Endothelial cell of umbilical vein (primary cell): Measurements from ENCODE around the gene SYNE1. TPM values are rescaled to one million over a fixed set of nuclear protein-coding genes. Genes with fewer than 3 reads are reported as not detected.

Source experiments
- BruUV-seq: library from RNA; stranded (reverse); fragments of 400-500 nt; replicated peaks from 2 replicates; lab custom pipeline; 2021; lab: Mats Ljungman, UMichigan
- CTCF ChIA-PET: fragments of 300-600, 350-600 bp; sonication (Branson Sonifier 250); formaldehyde crosslinking; loops from one replicate; lab custom pipeline; 2021; ENCODE audit warnings: antibody characterized with exemption, inconsistent platforms; lab: Charles Lee
- POLR2A ChIA-PET: fragments of 300-600, 350-600 bp; sonication (Branson Sonifier 250); formaldehyde crosslinking; loops from one replicate; lab custom pipeline; 2021; ENCODE audit warnings: antibody characterized with exemption, inconsistent platforms; lab: Charles Lee
- DNase-seq: peaks from one replicate; pipeline ENCODE4 v3.0.0-alpha.2; 2011; ENCODE audit warnings: low read depth, low spot score
- FAIRE-seq: peaks from 2 replicates; lab custom pipeline; 2011; peaks lifted over from hg19 to GRCh38; lab: Jason Lieb, UNC
- H2AFZ ChIP-seq: 2 replicates; pipeline ENCODE4 v1.6.0; 2012; ENCODE audit warnings: low read depth, low read length, control low read depth, inconsistent platforms
- H3K27ac ChIP-seq: 2 replicates; pipeline ENCODE4 v1.5.1; 2011; ENCODE audit warnings: low read depth, mild to moderate bottlenecking, control low read depth, low read length, moderate library complexity; ENCODE audit not compliant: insufficient read depth
- H3K27me3 ChIP-seq, 2 experiments: 2 replicates each; pipeline versions ENCODE4 v1.6.0 to v1.6.1; 2011; ENCODE audit warnings: low read length in 2 of 2, mixed read lengths in 1 of 2; ENCODE audit not compliant: control insufficient read depth in 2 of 2, insufficient read depth in 2 of 2
- H3K36me3 ChIP-seq, 2 experiments: 2 replicates in 1 of 2; 3 replicates in 1 of 2; pipeline ENCODE4 v1.5.1; 2011; ENCODE audit warnings: low read length in 2 of 2, mild to moderate bottlenecking in 1 of 2, moderate library complexity in 1 of 2; ENCODE audit not compliant: control insufficient read depth in 2 of 2, insufficient read depth in 2 of 2; ENCODE audit errors: extremely low read depth in 1 of 2
- H3K4me1 ChIP-seq: 3 replicates; pipeline ENCODE4 v1.5.1; 2011; ENCODE audit warnings: mild to moderate bottlenecking, low read length; ENCODE audit not compliant: control insufficient read depth, insufficient read depth; ENCODE audit errors: extremely low read depth
- H3K4me2 ChIP-seq: 2 replicates; pipeline ENCODE4 v1.6.1; 2011; ENCODE audit warnings: low read length, control low read depth, mixed read lengths; ENCODE audit not compliant: insufficient read depth
- H3K4me3 ChIP-seq, 3 experiments: fragments of 200-600 bp in 1 of 3; sonication (generic), shearing (Covaris generic) in 1 of 3; replicated peaks in 1 of 3; 2 replicates each; pipeline ENCODE4 v1.5.1; 2011 to 2016; ENCODE audit warnings: control low read depth in 3 of 3, low read length in 3 of 3, mild to moderate bottlenecking in 2 of 3, inconsistent platforms in 1 of 3, low read depth in 1 of 3, moderate library complexity in 1 of 3; ENCODE audit not compliant: insufficient read depth in 1 of 3
- H3K79me2 ChIP-seq: 2 replicates; pipeline ENCODE4 v1.6.0; 2012; ENCODE audit warnings: low read length, inconsistent platforms; ENCODE audit not compliant: control insufficient read depth, insufficient read depth
- H3K9ac ChIP-seq: replicated peaks from 2 replicates; pipeline ENCODE3; 2011; ENCODE audit warnings: low read length, control low read depth; ENCODE audit not compliant: insufficient read depth; ENCODE audit errors: extremely low read depth
- H3K9me1 ChIP-seq: replicated peaks from 3 replicates; pipeline ENCODE4 v1.6.0; 2011; ENCODE audit warnings: mild to moderate bottlenecking, low read length; ENCODE audit not compliant: control insufficient read depth, insufficient read depth; ENCODE audit errors: extremely low read depth
- H3K9me3 ChIP-seq: replicated peaks from 2 replicates; pipeline ENCODE4 v1.5.1; 2012; ENCODE audit warnings: low read length, inconsistent platforms; ENCODE audit not compliant: control insufficient read depth, insufficient read depth
- H4K20me1 ChIP-seq: replicated peaks from 2 replicates; pipeline ENCODE3; 2011; ENCODE audit warnings: mild to moderate bottlenecking, low read length; ENCODE audit not compliant: control insufficient read depth, insufficient read depth; ENCODE audit errors: extremely low read depth
- CTCF ChIP-seq, 2 donors: IDR thresholded peaks; 1 replicate in 1 of 2; 2 replicates in 1 of 2; pipeline ENCODE4 v1.5.1; 2011; ENCODE audit warnings: low read length in 2 of 2, mild to moderate bottlenecking in 2 of 2, moderate library complexity in 2 of 2, control low read depth in 1 of 2, inconsistent platforms in 1 of 2, low read depth in 1 of 2; ENCODE audit not compliant: insufficient read depth in 1 of 2; ENCODE audit errors: extremely low read depth in 1 of 2
- EZH2 ChIP-seq: IDR thresholded peaks from 2 replicates; pipeline ENCODE4 v1.6.1; 2012; ENCODE audit warnings: borderline replicate concordance, low read depth, mild to moderate bottlenecking, moderate library complexity, low read length, inconsistent platforms; ENCODE audit not compliant: severe bottlenecking
- FOS ChIP-seq: IDR thresholded peaks from 2 replicates; pipeline ENCODE4 v1.6.1; 2011; ENCODE audit warnings: mild to moderate bottlenecking, low read length, moderate library complexity, borderline replicate concordance; ENCODE audit not compliant: insufficient read depth
- GATA2 ChIP-seq: IDR thresholded peaks from 2 replicates; pipeline ENCODE4 v1.7.0; 2011; ENCODE audit warnings: low read depth, mild to moderate bottlenecking, moderate library complexity, mixed read lengths, low read length; ENCODE audit not compliant: insufficient read length, insufficient read depth
- JUN ChIP-seq: IDR thresholded peaks from 2 replicates; pipeline ENCODE4 v1.6.1; 2011; ENCODE audit warnings: borderline replicate concordance, low read depth; ENCODE audit not compliant: insufficient read length, insufficient read depth
- MAX ChIP-seq: IDR thresholded peaks from 2 replicates; pipeline ENCODE4 v1.6.1; 2011; ENCODE audit not compliant: insufficient read depth, insufficient read length
- MYC ChIP-seq: IDR thresholded peaks from one replicate; pipeline ENCODE4 v1.6.1; 2011; ENCODE audit warnings: mild to moderate bottlenecking, low read depth, low read length
- POLR2A ChIP-seq: IDR thresholded peaks from 2 replicates; pipeline ENCODE4 v1.6.1; 2012; ENCODE audit warnings: low read depth, mild to moderate bottlenecking, control low read depth, low read length
- POLR2AphosphoS5 ChIP-seq: IDR thresholded peaks from 2 replicates; pipeline ENCODE4 v1.6.1; 2012; ENCODE audit warnings: low read depth, mild to moderate bottlenecking, control low read depth, low read length, moderate library complexity; ENCODE audit not compliant: insufficient read depth
- dilution Hi-C: fragments of 300-500 bp; cut with MboI; formaldehyde crosslinking; loops from one replicate; pipeline ENCODE4 v1.15.0; 2019; ENCODE audit warnings: low sequenced_read_pairs; ENCODE audit not compliant: extremely low pct_ligation_motif_present
- intact Hi-C: fragments of 100-400 bp; cut with micrococcal nuclease; formaldehyde crosslinking; loops from one replicate; pipeline ENCODE4 v1.10.0; 2022
- polyA plus RNA-seq, 4 experiments: library from polyadenylated mRNA; depleted of rRNA in 3 of 4; stranded (reverse) in 3 of 4; unstranded in 1 of 4; fragments of >200 nt; gene quantifications; 2 replicates each; pipeline versions ENCODE4 v1.2.1 to v1.2.3, GENCODE V29; 2011 to 2012; ENCODE audit warnings: missing spikeins in 1 of 4
- total RNA-seq: library from RNA; stranded (reverse); gene quantifications from 2 replicates; pipeline ENCODE4 v1.2.3, GENCODE V29; 2021

SYNE1 gene
- total and polyA plus RNA-seq, 2 donors (not counting 3 experiments of a cell fraction or from before 2014, with no cell fraction given): 26.5 to 52.3 TPM

- no TSS peak for BruUV-seq
- Histone ChIP-seq H3K36me3 (no peaks in the 10 kb centered on the region), H3K27me3 (peaks cover 0 to 6% of the 10 kb centered on the region in 2 experiments), H2AFZ (no peak overlapping the region), H4K20me1 (no peaks in the 10 kb centered on the region), H3K9me3 (no peaks in the 10 kb centered on the region), H3K79me2 (no peaks in the 10 kb centered on the region), H3K27ac (no peak overlapping the region), H3K9me1 (no peaks in the 10 kb centered on the region), H3K9ac (no peak overlapping the region), H3K4me1 (peaks cover 5% of the 10 kb centered on the region), H3K4me2 (no peak overlapping the region), H3K4me3 (no peak overlapping the region)
- FAIRE-seq (no peak), DNase-seq (no peak)
- dilution Hi-C loops: no loop called here
- POLR2A ChIA-PET: no interaction called here
- TF ChIP-seq POLR2A (no peak), JUN (no peak), GATA2 (no peak), POLR2AphosphoS5 (no peak), MAX (no peak), CTCF (IDR thresholded peaks at IDR 0.05; ENCODE audit: extremely low read depth in 1 of 2, insufficient read depth in 1 of 2, low read depth in 1 of 2, low read length in 2 of 2) (no peak), MYC (no peak), EZH2 (no peak), FOS (no peak)
- CTCF ChIA-PET: interaction anchor here (0.6 to 1.3 kb wide), 3 partner anchors 10 to 317 kb away, joined by 3 to 5 read pairs (median 4); no protein-coding TSS in a partner anchor
- intact Hi-C loops: no loop called here
Measured at GRCh38 chr6:152631376-152631775, 5.8 kb downstream of the SYNE1 start.
